GM12892 (cell line): ENCODE results near the gene E2F1.
"Not testable (repeated sequence)": the region's sequence is repeated elsewhere in the genome, so short reads cannot be mapped to it uniquely, and the experiment has no call there.

ENCODE experiments used
- POLR2A ChIP-seq: IDR thresholded peaks from 2 replicates; pipeline ENCODE4 v1.6.1; 2011; ENCODE audit warnings: low read depth, low read length, control low read depth
- POLR2AphosphoS5 ChIP-seq: IDR thresholded peaks from 2 replicates; pipeline ENCODE4 v1.6.1; 2011; ENCODE audit warnings: low read depth, low read length, control low read depth
- TAF1 ChIP-seq: IDR thresholded peaks from 2 replicates; pipeline ENCODE4 v1.6.1; 2011; ENCODE audit warnings: low read depth, mild to moderate bottlenecking, control low read depth, low read length, borderline replicate concordance

DNA sequence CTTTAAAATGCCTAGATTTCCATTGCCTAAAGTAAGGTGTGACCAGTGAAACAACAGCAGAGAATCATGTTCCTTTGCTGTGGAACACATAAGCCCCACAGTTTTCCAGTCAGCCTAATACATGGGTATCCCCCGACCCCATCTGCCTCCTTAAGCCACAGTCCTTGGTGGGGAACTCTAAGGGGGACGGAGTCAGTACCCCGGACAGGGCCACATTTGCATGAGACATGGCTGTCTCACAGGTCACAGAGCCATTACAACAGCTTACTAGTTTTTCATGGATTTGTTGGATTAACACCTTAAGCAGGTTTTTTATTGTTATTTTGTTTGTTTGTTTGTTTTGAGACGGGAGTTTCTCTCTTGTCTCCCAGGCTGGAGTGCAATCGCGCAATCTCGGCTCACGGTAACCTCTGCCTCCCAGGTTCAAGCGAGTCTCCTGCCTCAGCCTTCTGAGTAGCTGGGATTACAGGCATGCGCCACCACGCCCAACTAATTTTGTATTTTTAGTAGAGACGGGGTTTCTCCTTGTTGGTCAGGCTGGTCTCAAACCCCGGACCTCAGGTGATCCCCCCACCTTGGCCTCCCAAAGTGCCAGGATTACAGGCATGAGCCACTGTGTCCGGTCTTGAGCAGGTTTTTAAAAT, 39.1 kb downstream of the E2F1 start:
- TF ChIP-seq POLR2A, POLR2AphosphoS5, TAF1: not testable (repeated sequence)
